Astrocyte (in vitro differentiated cells and primary cell): Measurements from ENCODE around the gene DDX3Y. TPM values are rescaled to one million over a fixed set of nuclear protein-coding genes. Genes with fewer than 3 reads are reported as not detected.

ENCODE experiments used
- DNase-seq: peaks from one replicate; pipeline ENCODE4 v3.0.0-alpha.2; 2010; ENCODE audit warnings: low read depth
- FAIRE-seq: peaks from 2 replicates; lab custom pipeline; 2011; peaks lifted over from hg19 to GRCh38; lab: Jason Lieb, UNC
- H2AFZ ChIP-seq: 2 replicates; pipeline ENCODE4 v1.6.0; 2012; ENCODE audit warnings: low read depth, low read length, inconsistent platforms
- H3K27ac ChIP-seq: 2 replicates; pipeline ENCODE4 v1.5.1; 2011; ENCODE audit warnings: low read depth, low read length, inconsistent platforms
- H3K27me3 ChIP-seq: 2 replicates; pipeline ENCODE4 v1.6.0; 2011; ENCODE audit warnings: low read length, inconsistent platforms; ENCODE audit not compliant: insufficient read depth
- H3K36me3 ChIP-seq: 2 replicates; pipeline ENCODE4 v1.5.1; 2011; ENCODE audit warnings: low read length, inconsistent platforms; ENCODE audit not compliant: insufficient read depth
- H3K4me1 ChIP-seq: 2 replicates; pipeline ENCODE4 v1.5.1; 2011; ENCODE audit warnings: low read length, inconsistent platforms; ENCODE audit not compliant: insufficient read depth
- H3K4me2 ChIP-seq: 2 replicates; pipeline ENCODE4 v1.6.0; 2012; ENCODE audit warnings: low read length, inconsistent platforms
- H3K4me3 ChIP-seq: 2 replicates; pipeline ENCODE4 v1.5.1; 2011; ENCODE audit warnings: low read depth, mild to moderate bottlenecking, low read length, inconsistent platforms; ENCODE audit not compliant: insufficient read depth
- H3K79me2 ChIP-seq: 2 replicates; pipeline ENCODE4 v1.6.0; 2012; ENCODE audit warnings: mild to moderate bottlenecking, low read length, inconsistent platforms; ENCODE audit not compliant: insufficient read depth
- H3K9ac ChIP-seq: 2 replicates; pipeline ENCODE4 v1.6.0; 2012; ENCODE audit warnings: mild to moderate bottlenecking, low read length, inconsistent platforms
- H3K9me3 ChIP-seq: 2 replicates; pipeline ENCODE4 v1.5.1; 2012; ENCODE audit warnings: low read depth, mild to moderate bottlenecking, low read length, inconsistent platforms; ENCODE audit not compliant: insufficient read depth
- H4K20me1 ChIP-seq: 2 replicates; pipeline ENCODE4 v1.6.0; 2012; ENCODE audit warnings: low read length, inconsistent platforms; ENCODE audit not compliant: insufficient read depth
- H3K27ac Mint-ChIP-seq: one replicate; pipeline ENCODE4 v1.8.0; 2021; ENCODE audit warnings: mild to moderate bottlenecking, mixed read lengths; ENCODE audit not compliant: unreplicated experiment
- H3K27me3 Mint-ChIP-seq: one replicate; pipeline ENCODE4 v1.8.0; 2021; ENCODE audit warnings: low read depth, mixed read lengths; ENCODE audit not compliant: unreplicated experiment
- H3K36me3 Mint-ChIP-seq: one replicate; pipeline ENCODE4 v1.8.0; 2021; ENCODE audit warnings: low read depth, mixed read lengths; ENCODE audit not compliant: unreplicated experiment
- H3K4me1 Mint-ChIP-seq: one replicate; pipeline ENCODE4 v1.8.0; 2021; ENCODE audit warnings: low read depth, mixed read lengths; ENCODE audit not compliant: unreplicated experiment
- H3K4me3 Mint-ChIP-seq: one replicate; pipeline ENCODE4 v1.8.0; 2021; ENCODE audit warnings: mild to moderate bottlenecking, moderate library complexity, mixed read lengths; ENCODE audit not compliant: unreplicated experiment
- H3K9me3 Mint-ChIP-seq: one replicate; pipeline ENCODE4 v1.8.0; 2021; ENCODE audit warnings: mild to moderate bottlenecking, mixed read lengths; ENCODE audit not compliant: unreplicated experiment
- CTCF ChIP-seq: IDR thresholded peaks from 2 replicates; pipeline ENCODE4 v1.5.1; 2011; ENCODE audit warnings: low read depth, mild to moderate bottlenecking, inconsistent platforms, low read length, moderate library complexity; ENCODE audit not compliant: insufficient read depth
- EZH2 ChIP-seq: IDR thresholded peaks from 2 replicates; pipeline ENCODE4 v1.6.1; 2012; ENCODE audit warnings: mild to moderate bottlenecking, low read length, inconsistent platforms; ENCODE audit not compliant: insufficient read depth
- total RNA-seq: library from RNA; stranded (reverse); gene quantifications from 2 replicates; pipeline ENCODE4 v1.2.1, GENCODE V29; 2021

Gene DDX3Y
- total RNA-seq, 1 donor from 2014 or later, result 69.7 TPM

- FAIRE-seq (no peak), DNase-seq (no peak)
- H3K4me2 ChIP-seq, result no peak overlapping the region
- Mint-ChIP-seq H3K27me3 (no peaks in the 10 kb centered on the region), H3K4me3 (no peak overlapping the region), H3K36me3 (no peaks in the 10 kb centered on the region), H3K27ac (no peak overlapping the region), H3K4me1 (no peaks in the 10 kb centered on the region), H3K9me3 (no peaks in the 10 kb centered on the region)
- H3K9me3 ChIP-seq, result no peaks in the 10 kb centered on the region
- H3K27me3 ChIP-seq, result no peaks in the 10 kb centered on the region
- H2AFZ ChIP-seq, result no peak overlapping the region
- no peaks in the 10 kb centered on the region for H4K20me1 ChIP-seq
- H3K36me3 ChIP-seq, result no peaks in the 10 kb centered on the region
- H3K27ac ChIP-seq, result no peak overlapping the region
- H3K4me1 ChIP-seq, result no peaks in the 10 kb centered on the region
- H3K4me3 ChIP-seq, result no peak overlapping the region
- H3K9ac ChIP-seq, result no peak overlapping the region
- H3K79me2 ChIP-seq, result no peaks in the 10 kb centered on the region
- TF ChIP-seq CTCF (no peak), EZH2 (no peak)
Observed at GRCh38 chrY:12896973-12897372, 7.7 kb upstream of the DDX3Y start.

GRCh38 chrY:12898604-12899003 lies 6.1 kb upstream of the DDX3Y start:
- Mint-ChIP-seq H3K9me3 (no peaks in the 10 kb centered on the region), H3K36me3 (no peaks in the 10 kb centered on the region), H3K4me3 (no peak overlapping the region), H3K4me1 (no peaks in the 10 kb centered on the region), H3K27me3 (no peaks in the 10 kb centered on the region), H3K27ac (no peak overlapping the region)
- no peaks in the 10 kb centered on the region for H3K27me3 ChIP-seq
- H3K9ac ChIP-seq, result no peak overlapping the region
- FAIRE-seq, result no peak
- no peak overlapping the region for H3K4me3 ChIP-seq
- no peak overlapping the region for H3K4me2 ChIP-seq
- H3K79me2 ChIP-seq, result no peaks in the 10 kb centered on the region
- no peaks in the 10 kb centered on the region for H3K9me3 ChIP-seq
- no peak for DNase-seq
- no peaks in the 10 kb centered on the region for H4K20me1 ChIP-seq
- H3K4me1 ChIP-seq, result no peaks in the 10 kb centered on the region
- no peak for TF ChIP-seq EZH2
- TF ChIP-seq CTCF, result no peak
- no peak overlapping the region for H2AFZ ChIP-seq
- H3K27ac ChIP-seq, result no peak overlapping the region
- H3K36me3 ChIP-seq, result no peaks in the 10 kb centered on the region

- H3K9me3 ChIP-seq, result no peaks in the 10 kb centered on the region
- H3K27me3 Mint-ChIP-seq, result no peaks in the 10 kb centered on the region
- no peak for FAIRE-seq
- peak overlapping the region; percentile 100 for H3K9ac ChIP-seq
- peak overlapping the region; percentile 100 for H3K27ac ChIP-seq
- H3K4me1 ChIP-seq, result no peaks in the 10 kb centered on the region
- H3K27ac Mint-ChIP-seq, result peak overlapping the region; percentile 97
- DNase-seq, result no peak
- H2AFZ ChIP-seq, result peak overlapping the region; percentile 34
- H3K36me3 Mint-ChIP-seq, result no peaks in the 10 kb centered on the region
- H3K9me3 Mint-ChIP-seq, result peaks cover 2% of the 10 kb centered on the region
- H3K27me3 ChIP-seq, result no peaks in the 10 kb centered on the region
- peaks cover 58% of the 10 kb centered on the region for H3K79me2 ChIP-seq
- H3K4me3 Mint-ChIP-seq, result peak overlapping the region; percentile 95
- TF ChIP-seq EZH2, result no peak
- TF ChIP-seq CTCF, result no peak
- peak overlapping the region; percentile 91 for H3K4me2 ChIP-seq
- H4K20me1 ChIP-seq, result peaks cover 52% of the 10 kb centered on the region
- peaks cover 2% of the 10 kb centered on the region for H3K4me1 Mint-ChIP-seq
- H3K36me3 ChIP-seq, result no peaks in the 10 kb centered on the region
- H3K4me3 ChIP-seq, result peak overlapping the region; percentile 100
Observed at GRCh38 chrY:12905517-12905872, 827 bp downstream of the DDX3Y start.
